ENCODE data around the gene GABBR2.

Gene GABBR2

DNA sequence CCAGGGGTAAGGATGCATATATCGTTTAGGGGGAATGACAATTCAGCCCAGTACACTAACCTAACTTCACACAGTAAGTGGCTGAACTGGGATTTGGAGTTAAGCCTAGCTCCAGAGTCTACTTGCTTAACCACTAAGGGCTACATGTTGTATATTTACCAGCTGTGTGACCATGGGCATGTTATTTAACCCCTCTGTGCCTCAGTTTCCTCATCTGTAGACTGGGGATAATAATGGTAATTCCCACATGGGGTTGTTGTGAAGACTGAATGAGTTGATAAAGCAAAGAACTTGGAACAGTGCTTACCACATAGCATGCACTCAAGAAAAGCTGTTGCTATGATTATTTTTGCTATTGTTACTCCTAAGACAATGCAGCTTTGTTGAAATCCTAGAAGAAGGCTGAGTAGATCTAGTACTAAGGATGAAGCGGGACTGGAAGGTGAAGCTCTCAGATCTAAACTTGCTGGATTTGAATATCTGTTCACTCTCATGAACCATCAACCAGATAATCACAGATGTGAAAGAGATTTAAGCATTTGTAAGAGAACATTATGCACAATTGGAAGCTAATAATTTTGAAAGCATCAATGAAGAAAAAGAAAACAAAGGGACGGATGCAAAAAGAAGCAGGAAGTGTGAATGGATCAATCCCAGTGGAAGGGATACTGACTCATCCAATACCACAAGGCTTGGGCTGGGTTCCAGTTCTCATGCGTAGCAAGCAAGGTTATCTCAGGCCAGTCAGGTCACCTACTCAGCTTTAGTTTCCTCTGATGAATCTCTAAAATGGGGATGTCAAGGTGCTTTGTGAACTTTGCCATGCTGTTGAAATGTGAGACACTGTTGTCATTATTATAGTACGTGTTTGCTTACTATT lies 374.8 kb downstream of the GABBR2 start:
- DNase-seq: peak; percentile 93

DNA sequence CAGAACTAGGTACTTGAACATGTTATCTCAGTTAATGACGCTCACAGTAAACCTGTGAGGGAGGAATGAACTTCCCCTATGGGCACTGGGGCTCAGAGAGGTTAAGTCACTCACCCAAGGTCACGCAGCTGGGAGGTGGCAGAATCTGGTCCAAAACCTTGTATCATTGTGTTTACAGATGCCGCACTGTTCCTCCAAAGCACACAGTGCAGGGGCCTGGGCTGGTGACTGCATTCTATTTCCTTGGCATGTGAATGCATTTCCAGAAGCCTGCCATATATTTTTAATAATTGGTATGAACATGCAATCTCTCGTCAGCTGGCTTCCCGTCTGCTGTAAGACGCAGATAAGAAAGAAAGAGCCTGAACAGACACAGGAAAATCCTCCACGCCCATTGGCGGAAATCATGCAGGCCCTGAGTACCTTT lies 376.3 kb downstream of the GABBR2 start:
- no peak for DNase-seq

DNA sequence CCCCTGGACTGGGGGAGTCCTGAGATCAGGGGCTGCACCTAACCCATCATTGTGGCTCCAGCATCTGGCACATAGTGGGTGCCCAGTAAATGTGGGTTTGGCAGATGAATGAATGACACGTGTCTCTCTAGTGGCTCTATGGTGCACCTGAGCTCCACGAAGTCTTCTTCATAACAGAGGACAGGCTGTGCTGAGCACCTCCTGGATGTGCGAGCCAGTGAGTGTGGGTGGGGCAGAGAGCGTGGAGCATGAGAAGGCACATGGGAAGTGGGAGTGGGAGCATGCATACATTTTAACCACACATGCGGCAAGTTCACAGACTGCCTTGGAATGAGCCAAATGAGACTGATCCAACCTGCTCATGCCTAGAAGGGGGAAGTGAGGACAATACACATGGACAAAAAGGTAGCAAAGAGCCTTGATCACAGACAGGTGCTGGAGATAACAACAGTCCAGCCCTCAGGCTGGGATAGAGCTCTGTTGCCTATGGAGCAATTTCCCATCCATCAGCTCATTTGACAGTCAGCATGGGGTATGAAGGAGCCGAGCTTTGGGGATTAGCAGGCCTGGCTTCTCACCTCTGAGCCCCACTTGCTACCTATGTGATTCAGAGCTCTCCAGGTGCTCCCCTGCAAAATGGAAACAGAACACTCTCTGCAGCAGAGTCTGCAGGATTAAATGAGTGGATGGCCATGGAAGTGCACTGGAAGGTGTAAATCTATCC lies 377.0 kb downstream of the GABBR2 start:
- DNase-seq: no peak

DNA sequence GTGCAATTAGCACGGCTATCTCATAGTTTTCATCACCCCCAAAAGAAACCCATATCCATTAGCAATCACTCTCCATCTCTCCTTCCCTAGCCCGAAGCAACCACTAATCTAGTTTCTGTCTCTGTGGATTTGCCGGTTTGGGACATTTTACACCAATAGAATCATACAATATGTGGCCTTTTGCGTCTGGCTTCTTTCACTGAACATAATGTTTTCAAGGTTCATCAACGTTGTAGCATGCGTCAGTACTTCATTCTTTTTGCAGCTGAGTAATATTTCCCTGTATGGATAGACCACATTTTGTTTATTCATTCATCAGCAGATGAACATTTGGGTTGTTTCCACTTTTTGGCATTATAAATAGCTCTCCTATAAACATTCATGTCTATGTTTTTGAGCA lies 377.9 kb downstream of the GABBR2 start:
- peak; percentile 72 for DNase-seq

DNA sequence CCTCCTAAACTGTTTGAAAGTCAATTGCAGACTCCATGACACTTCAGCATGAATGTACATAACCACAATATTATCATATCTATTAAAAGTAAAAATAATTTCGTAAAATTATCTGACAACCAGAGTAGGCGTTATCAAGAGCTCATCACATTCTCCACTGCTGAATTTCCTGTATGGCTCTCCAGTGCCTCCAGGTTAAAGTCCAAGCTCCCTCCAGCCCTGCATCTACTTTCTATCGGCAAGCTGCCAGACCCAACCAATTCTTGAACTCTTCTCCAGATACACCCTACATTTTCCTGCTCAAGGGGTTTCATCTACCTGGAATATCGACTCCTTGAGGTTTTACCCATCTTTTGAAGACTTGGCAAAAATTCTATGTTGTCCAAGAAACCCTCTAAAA lies 378.8 kb downstream of the GABBR2 start:
- DNase-seq: no peak

DNA sequence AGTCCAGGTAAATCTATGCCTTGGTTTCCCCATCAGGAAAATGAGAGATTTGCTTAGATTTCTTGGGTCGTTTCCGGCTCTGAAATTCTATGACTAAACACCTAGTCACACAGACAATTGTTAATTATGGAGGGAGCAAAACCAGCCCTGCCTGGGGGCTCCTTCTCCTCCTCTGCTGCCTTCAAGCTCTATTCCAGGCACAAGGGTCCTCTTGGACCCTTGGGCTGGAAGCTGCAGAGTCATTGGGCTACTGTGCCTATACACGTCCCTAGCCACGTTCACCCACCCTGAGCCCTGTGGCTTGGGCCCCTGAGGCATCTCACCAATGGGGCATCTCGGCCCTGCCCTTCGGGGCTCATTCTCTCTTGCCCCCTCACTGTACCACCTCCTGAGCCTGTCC lies 379.5 kb downstream of the GABBR2 start:
- DNase-seq: peak; percentile 15

DNA sequence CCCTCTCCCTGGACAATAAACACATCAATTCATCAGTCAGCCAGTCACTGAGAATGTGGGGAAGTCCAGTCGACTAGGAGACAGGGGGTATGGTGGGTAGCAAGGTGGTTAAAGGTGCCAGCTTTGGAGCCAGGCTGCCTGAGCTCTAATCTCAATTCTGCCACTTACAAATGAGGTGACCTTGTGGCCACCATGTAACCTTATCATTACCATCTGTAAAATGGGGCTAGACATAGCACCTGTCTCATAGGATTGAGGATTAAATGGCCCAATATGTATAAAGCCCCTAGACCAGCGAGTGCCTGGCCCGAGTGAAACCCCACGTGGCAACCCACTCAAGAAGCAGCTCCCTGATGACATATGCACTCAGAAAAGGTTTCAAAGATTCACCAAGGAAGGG lies 380.0 kb downstream of the GABBR2 start:
- no peak for DNase-seq

DNA sequence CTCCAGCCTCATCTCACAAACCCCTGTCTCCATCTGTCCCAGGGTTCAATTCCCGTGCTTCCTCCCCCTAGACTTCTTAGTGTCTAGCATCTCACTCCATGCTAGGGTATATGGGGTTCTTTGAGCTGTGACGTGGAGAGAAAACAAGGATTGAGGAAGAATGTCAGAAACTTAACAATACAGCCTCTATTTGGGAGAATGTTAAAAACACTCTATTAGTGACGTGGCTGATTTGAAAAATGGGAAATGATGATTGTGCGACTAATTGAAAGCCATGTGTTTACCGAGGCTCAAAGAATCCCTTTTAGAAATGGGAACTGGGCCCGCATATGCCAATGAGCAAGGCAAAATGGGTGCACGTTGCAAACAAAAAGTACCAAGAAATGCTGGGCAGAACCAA lies 380.6 kb downstream of the GABBR2 start:
- DNase-seq: no peak

DNA sequence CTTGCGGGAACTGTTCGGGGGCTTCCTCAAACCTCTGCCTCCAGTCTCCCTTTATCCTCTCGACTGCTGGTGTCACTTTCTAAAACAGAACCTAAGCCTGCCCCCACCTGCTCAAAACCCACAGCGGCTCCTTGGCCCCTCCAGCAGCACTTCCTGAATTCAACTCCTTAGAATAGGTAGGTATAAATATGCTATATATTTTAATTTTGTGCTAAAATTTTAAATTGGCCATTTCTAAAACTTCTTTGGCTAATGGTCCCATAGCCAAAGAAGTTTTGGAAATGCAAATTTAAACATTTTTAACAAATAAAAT lies 381.5 kb downstream of the GABBR2 start:
- no peak for DNase-seq

DNA sequence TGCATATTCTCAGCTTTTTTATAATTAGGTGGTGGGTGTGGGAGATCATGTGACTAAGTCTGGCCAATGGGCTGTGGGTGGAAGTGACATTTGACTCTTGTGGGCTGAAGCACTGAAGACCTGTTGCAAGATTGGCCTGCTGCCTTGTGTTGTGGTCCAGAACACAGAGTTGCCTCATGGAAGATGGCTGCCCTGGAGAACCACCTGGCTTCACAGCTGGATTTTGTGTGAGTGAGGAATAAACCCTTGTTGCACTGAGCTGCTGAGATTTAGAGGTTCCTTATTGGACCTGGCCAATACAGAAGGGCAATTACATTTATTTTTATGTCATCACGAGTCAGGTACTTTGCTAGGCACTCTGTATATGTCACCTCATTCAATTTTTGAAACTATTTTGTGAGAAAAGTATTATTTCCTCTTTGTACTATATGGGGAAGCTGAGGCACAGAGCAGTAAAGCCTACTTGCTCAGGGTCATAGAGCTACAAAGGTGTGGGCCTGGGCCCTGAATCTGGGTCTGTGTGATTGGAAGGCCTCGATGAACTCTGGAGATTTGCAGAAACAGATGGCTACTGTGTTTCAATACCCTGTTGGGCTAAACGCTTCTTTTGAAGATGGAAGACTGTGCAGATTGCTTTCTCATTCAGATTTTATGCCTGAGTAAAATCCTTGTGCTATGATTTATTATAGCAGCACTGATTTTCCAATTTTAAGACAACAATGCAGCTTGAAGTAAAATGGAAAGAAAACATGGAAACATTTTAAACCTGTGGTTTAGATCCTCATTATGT lies 382.1 kb downstream of the GABBR2 start:
- peak; percentile 35 for DNase-seq

DNA sequence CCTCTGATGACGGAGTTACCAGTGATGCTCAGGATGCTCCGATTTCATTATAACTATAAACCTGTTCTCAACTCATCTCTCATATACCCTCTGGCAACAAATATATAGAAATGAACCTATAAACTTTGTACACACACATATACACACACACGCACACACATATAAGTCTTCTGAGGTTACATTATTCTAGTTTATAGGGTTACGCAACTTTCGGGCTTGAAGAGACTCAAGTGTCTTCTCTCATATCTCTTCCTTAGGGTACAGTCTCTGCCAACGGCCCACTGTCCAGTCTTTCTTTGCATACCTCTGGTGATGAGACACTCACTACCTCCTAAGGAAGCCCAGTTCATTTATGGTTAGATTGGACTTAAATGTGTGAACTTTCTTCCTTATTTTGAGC lies 383.9 kb downstream of the GABBR2 start:
- DNase-seq: no peak

DNA sequence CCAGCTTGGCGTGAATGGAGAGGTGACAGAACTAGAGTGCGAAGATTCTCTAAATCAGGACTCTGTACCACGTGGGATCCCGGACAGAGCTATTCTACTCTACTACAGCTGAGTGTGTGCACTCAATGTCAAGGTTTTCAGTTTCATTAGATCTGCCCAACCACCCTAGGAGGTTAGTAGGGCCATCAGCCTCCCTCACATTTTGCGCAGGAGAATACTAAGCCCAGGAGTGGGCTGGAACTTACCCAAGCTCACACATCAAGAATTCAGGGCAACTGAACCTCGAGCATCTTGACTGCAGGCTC lies 385.0 kb downstream of the GABBR2 start:
- no peak for DNase-seq

DNA sequence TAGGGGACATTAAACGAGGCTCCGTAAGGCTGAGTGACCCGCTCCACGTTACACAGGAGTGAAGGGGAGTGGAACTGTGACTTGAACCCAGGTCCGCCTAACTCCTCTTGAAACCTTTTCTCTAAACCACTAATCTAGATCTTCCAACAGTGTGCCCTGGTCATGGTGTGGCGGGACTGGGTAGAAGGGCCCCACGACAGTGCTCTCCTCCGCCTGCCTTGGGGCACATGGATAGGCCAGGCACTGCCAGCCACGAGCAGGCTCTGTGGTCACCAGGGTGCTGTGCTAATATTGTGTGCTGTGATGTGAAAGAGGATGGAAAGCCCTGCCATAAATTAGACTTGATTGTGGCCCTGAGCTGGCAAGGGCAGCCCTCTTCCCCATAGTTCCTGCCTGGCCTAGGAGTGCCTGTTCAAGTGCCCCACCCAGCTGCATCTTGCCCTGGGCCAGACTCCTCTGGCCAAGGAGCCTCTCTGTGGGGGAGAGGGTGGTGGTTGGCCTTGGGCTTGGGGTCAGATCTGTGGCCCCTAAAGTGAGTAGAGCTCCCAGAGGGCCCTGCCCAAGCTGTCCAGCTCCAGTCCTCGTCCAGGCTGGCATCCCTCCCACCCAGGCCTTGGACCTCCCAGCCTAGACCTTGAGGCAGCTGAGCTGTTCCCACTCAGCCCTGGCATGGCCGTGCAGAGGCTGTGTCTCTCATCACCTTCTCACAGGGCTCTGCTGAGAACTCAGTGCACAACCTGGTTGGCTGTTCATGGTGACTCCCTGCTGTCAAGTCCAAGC lies 385.5 kb downstream of the GABBR2 start:
- no peak for DNase-seq

DNA sequence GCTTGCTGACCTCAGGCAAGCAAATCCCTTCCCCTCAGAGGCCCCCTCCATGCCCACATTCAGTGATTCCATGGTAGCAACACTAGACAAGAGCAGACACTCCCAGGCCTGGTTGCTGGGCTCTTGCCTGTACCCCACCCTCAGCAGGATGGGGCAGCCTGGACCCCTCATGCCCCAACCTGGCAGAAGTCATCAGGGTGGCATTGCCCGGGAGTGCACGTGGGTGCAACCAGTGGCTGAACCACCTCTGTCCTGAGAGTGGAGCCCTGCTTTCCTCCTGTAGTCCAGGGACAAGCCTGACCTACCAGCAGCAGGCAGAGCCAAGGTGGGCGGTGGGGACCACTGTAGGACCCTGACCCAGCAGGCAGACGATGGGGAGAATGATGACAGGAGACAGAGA lies 387.5 kb downstream of the GABBR2 start:
- DNase-seq: no peak

DNA sequence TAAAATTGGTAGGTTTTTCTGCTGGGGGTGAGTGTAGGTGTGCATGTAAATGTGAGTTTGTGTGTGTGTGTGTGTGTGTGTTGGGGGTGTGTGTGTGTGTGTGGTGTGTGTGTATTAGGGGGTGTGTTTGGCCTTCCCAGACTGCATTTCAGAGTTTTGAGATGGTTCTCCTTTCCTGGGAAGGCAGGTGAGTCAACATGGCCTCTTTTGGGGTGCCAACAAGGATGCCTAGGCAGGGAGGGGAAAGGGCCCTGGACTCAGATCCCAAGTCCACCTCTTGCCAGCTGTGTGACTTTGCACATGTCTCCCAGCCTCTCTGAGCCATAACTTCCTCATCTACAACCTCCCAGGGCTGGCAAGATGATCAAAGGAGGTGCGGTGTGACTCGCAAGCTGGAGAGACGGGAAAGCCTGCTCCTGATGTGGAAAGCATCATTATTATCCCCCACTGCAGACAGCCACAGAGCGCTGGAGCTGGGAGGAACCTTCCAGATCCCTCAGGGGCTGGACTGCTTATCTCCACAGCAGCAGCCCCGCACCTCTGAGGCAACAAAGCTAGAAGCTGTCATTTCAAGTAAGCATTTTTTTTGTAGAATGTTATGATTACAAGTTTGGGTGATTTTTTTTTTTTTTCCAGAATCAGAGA lies 389.8 kb downstream of the GABBR2 start:
- peak; percentile 71 for DNase-seq

DNA sequence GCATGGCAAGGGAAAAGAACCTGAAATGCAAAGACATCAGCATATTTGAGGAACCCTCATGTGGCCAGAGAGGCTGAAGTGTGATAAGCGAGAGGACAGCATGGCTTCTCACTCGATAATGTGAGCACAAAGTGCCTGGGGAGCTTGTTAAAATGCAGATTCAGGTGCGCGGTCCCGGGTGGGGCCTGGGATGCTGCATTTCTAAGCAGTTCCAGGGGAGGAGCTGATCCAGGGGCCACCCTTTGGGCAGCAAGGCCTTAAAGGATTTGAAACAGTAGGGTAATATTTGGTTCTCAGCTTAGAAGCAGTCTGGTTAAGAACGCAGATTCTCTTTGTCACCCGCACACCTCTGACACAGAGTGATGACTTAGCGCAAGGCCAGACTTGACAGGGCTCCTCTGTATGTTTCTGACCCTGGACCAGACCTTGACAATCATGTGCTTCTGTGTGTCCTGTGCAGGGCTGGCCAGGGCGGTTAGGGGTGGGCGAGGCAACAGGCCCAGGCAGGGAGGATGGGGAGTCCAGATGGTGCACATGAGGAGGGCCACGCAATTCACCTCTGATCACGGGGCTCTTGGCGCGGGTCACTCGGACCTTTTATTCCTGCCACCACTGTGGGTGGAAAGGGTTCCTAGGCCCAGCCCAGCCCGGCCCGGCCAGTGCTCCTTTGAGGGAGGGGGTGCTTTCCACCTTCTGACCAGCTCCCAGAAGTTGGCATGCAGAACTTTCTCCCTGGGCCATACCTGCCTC lies 390.5 kb downstream of the GABBR2 start:
- DNase-seq: no peak

DNA sequence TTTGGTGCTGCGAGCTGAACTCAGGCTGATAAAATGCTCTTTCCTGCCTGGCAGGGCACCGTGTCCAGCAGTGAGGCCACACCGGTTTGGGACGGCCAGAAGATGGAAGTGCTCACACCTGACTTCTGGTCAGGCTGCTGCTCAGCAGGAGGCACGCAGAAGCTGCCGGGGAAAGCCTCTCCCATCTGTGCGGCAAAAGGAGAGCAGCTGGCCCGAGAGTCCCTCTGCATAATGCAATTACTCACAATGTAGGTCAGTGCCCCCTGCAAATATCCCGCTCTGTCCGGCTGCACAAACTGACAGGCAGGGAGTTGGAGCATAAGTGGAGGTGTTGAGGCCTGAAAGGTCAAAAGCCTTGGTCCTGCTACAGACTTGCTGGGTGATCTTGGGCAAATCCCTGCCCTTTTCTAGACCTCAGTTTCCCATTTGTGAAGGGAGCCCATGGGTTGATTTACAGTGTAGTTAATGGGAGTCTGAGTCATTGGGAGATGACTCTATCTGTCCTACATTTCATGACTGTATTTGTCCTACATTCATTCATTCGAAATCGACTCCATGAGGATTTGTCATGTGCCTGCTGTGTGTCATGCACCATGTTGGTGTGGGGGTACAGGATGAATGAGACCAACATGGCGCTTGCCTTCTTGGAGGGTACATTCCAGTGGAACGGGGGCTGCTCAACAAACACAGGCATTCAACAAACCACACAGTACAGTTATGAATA lies 391.4 kb downstream of the GABBR2 start:
- peak; percentile 70 for DNase-seq

DNA sequence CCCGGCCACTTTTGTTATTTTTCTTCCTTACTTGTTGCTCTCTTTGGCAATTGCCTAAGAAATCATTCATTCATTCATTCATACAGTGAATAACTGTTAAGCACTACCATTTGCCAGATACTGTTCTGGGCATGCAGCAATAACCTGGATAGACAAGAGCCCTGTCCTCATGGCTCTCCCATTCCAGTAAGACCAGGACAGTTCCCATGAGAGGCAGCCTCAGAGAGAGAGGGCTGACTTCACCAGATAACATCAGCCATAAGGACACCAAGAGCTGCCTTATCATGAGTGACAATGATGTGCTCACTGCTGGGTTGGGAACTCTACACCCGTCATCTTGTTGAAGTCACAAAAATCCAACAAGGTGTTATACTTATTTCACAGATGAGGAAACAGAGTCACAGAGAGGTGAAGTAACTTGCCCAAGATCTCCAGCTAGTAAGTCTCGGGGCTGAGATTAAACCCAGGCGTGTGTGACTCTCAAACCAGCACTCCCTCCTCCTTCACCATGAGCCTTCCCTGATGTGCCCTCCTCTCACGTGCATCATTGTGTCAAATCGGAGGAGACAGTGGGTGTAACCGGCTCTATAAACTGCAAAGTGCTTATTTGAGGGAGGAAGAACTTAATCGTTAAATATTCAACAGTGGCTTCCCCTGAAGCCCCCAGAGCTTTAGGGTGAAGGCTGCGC lies 392.1 kb downstream of the GABBR2 start:
- DNase-seq: no peak

DNA sequence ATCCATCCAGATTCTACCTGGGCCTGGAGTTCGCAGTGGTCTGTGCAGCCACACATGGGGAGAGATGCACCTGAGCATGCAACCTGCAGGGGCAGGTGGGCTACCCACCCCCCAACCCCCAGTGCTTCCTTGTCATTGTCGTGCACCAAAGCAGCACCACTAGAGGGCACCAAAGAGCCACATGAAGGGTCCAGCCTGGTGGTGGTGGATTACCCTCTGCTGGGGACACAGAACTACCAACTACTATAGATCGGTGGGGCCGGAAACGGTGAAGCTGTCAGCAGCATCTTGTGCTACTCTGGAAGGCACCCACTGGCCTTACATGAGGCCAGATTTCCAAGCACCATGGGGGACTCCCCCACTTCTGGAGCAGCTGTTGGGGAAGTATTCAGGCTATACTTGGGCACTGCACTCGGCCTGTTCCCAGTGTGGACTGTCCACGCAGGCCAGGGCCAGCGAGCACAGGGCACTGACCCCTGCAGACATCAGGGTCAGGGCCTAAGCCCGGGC lies 393.1 kb downstream of the GABBR2 start:
- DNase-seq: peak; percentile 86

DNA sequence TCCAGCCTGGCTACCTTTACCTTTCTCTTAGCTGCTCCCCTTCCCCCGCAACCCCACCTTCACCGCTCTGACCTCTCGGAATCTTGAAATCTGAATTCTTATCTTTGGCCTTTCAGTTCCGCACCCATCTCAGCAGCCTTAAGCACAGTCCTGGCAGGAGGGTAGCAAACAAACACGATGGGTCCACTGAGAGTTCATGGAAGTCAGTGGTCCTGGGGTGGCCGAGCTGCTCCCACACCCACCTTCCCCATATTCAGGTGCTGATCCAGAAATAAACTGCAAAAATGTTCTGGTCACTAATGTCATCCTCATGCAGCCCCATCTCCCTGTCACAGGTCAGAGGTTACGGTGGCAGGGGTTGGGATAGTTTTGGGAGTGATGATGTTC lies 393.7 kb downstream of the GABBR2 start:
- no peak for DNase-seq
